Measurements from ENCODE around the gene PDZD7. TPM values are rescaled to one million over a fixed set of nuclear protein-coding genes. Genes with fewer than 3 reads are reported as not detected.

The PDZD7 gene
- total RNA-seq, 1 donor from 2014 or later, result 0.27 TPM

- H3K27ac ChIP-seq (replicated peaks), result peak overlapping the region; percentile 93
- peaks cover 23% of the 10 kb centered on the region for H3K27me3 ChIP-seq (ENCODE audit: low read depth)
- DNase-seq, result no peak
- H3K36me3 ChIP-seq, result peaks cover 31% of the 10 kb centered on the region
- peaks cover 27% of the 10 kb centered on the region for H3K4me1 ChIP-seq
- H3K4me3 ChIP-seq, result peak overlapping the region; percentile 66
- no peaks in the 10 kb centered on the region for H3K9me3 ChIP-seq (replicated peaks)
- intact Hi-C loops (cut with micrococcal nuclease), result no loop called here
- no peak for TF ChIP-seq CTCF (IDR thresholded peaks at IDR 0.05; ENCODE audit: borderline replicate concordance)
Observed at GRCh38 chr10:101042118-101042517, 11.2 kb upstream of the PDZD7 start.

- DNase-seq, result peak; percentile 75
- peak; percentile 89 for TF ChIP-seq CTCF (IDR thresholded peaks at IDR 0.05; ENCODE audit: borderline replicate concordance)
- Histone ChIP-seq H3K27ac (replicated peaks) (peak overlapping the region; percentile 93), H3K4me1 (peaks cover 27% of the 10 kb centered on the region), H3K36me3 (peaks cover 39% of the 10 kb centered on the region), H3K9me3 (replicated peaks) (no peaks in the 10 kb centered on the region), H3K4me3 (no peak overlapping the region), H3K27me3 (ENCODE audit: low read depth) (peaks cover 15% of the 10 kb centered on the region)
- intact Hi-C loops (cut with micrococcal nuclease), result no loop called here
Observed at GRCh38 chr10:101041252-101041761, 10.4 kb upstream of the PDZD7 start.

GRCh38 chr10:101040851-101041250 lies 9.9 kb upstream of the PDZD7 start:
- intact Hi-C loops (cut with micrococcal nuclease), result no loop called here
- Histone ChIP-seq H3K4me1 (peaks cover 27% of the 10 kb centered on the region), H3K27ac (replicated peaks) (peak overlapping the region; percentile 93)

GRCh38 chr10:101040061-101040460 lies 9.1 kb upstream of the PDZD7 start:
- Histone ChIP-seq H3K27ac (replicated peaks) (no peak overlapping the region), H3K27me3 (ENCODE audit: low read depth) (peaks cover 2% of the 10 kb centered on the region), H3K9me3 (replicated peaks) (no peaks in the 10 kb centered on the region), H3K4me1 (peaks cover 27% of the 10 kb centered on the region), H3K36me3 (peaks cover 51% of the 10 kb centered on the region), H3K4me3 (no peak overlapping the region)
- intact Hi-C loops (cut with micrococcal nuclease), result no loop called here
- TF ChIP-seq CTCF (IDR thresholded peaks at IDR 0.05; ENCODE audit: borderline replicate concordance), result no peak
- DNase-seq, result no peak

More at GRCh38 chr10:101040851-101041250, 9.9 kb upstream of the PDZD7 start:
- H3K4me3 ChIP-seq, result no peak overlapping the region
- no peaks in the 10 kb centered on the region for H3K9me3 ChIP-seq (replicated peaks)
- no peak for DNase-seq
- peaks cover 43% of the 10 kb centered on the region for H3K36me3 ChIP-seq
- TF ChIP-seq CTCF (IDR thresholded peaks at IDR 0.05; ENCODE audit: borderline replicate concordance), result no peak
- H3K27me3 ChIP-seq (ENCODE audit: low read depth), result peaks cover 10% of the 10 kb centered on the region

- Histone ChIP-seq H3K4me1 (peaks cover 31% of the 10 kb centered on the region), H3K36me3 (peaks cover 57% of the 10 kb centered on the region), H3K27me3 (ENCODE audit: low read depth) (no peaks in the 10 kb centered on the region), H3K27ac (replicated peaks) (no peak overlapping the region), H3K9me3 (replicated peaks) (no peaks in the 10 kb centered on the region), H3K4me3 (no peak overlapping the region)
- no peak for TF ChIP-seq CTCF (IDR thresholded peaks at IDR 0.05; ENCODE audit: borderline replicate concordance)
- no peak for DNase-seq
- intact Hi-C loops (cut with micrococcal nuclease), result no loop called here
Observed at GRCh38 chr10:101038484-101038883, 7.6 kb upstream of the PDZD7 start.
